ENCODE measurements around the gene DNMT3A. TPM values are rescaled to one million over a fixed set of nuclear protein-coding genes. Genes with fewer than 3 reads are reported as not detected.

The DNMT3A gene
- total RNA-seq, 1 donor = 18.5 TPM

GRCh38 chr2:25303633-25304236 is 38.0 kb downstream of the DNMT3A start:
- Histone ChIP-seq H3K9me3 (ENCODE audit: low read depth, low read length) (no peaks in the 10 kb centered on the region), H3K4me1 (ENCODE audit: insufficient read depth, low read length) (peaks cover 65% of the 10 kb centered on the region), H3K4me3 (ENCODE audit: low read length) (no peak overlapping the region), H3K27me3 (ENCODE audit: insufficient read depth, low read length) (no peaks in the 10 kb centered on the region)

GRCh38 chr2:25302758-25303375 is 38.9 kb downstream of the DNMT3A start:
- Histone ChIP-seq H3K4me3 (ENCODE audit: low read length) (no peak overlapping the region), H3K9me3 (ENCODE audit: low read depth, low read length) (no peaks in the 10 kb centered on the region), H3K27me3 (ENCODE audit: insufficient read depth, low read length) (no peaks in the 10 kb centered on the region), H3K4me1 (ENCODE audit: insufficient read depth, low read length) (peaks cover 65% of the 10 kb centered on the region)

DNA sequence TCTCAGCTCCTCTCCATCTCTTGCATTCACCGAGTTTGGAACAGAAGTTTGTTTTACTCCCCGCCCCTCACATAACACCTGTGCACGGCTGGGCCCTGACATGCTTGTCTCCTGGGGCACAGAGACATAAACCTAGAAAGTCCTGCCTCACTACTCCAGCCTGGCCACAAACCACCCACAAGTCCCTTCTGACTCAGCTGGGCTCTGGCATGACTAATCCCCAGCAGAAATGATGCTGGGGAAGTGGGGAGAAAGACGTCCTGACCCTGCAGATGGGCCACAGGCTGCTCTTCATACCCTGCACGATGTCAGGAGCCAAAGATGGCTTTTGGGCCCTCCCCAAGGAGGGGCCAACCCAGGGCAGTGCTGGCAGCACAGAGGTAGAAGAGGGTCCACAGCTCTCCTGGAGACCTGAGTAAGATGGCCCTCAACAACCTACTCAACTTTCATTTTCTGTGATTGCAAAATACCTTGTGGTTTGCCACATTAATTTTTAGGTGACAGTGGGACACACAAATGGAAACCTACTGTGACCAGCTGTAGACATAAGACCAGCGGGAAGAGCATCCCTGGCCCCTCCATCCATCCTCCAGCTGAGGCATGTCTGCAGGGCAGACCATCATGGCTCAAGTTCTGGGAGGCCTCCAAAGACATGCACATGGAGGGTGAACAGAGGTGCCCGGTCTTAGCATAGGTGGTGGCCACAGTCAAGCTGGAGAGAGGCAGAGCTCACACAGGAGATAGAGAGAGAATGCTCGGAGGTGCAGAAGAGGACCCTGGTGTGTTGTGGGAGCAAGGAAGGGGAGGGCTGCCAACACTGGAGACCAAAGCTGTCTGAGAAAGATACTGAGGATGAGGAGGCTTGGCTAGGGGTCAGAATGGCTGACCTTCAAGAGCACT is 40.0 kb downstream of the DNMT3A start:
- no peak overlapping the region for H3K4me3 ChIP-seq (ENCODE audit: low read length)
- H3K27me3 ChIP-seq (ENCODE audit: insufficient read depth, low read length) = no peaks in the 10 kb centered on the region
- peaks cover 58% of the 10 kb centered on the region for H3K4me1 ChIP-seq (ENCODE audit: insufficient read depth, low read length)
- no peaks in the 10 kb centered on the region for H3K9me3 ChIP-seq (ENCODE audit: low read depth, low read length)

GRCh38 chr2:25300001-25300400 is 41.7 kb downstream of the DNMT3A start:
- Histone ChIP-seq H3K27me3 (ENCODE audit: insufficient read depth, low read length) (no peaks in the 10 kb centered on the region), H3K4me3 (ENCODE audit: low read length) (no peak overlapping the region), H3K4me1 (ENCODE audit: insufficient read depth, low read length) (peaks cover 56% of the 10 kb centered on the region), H3K9me3 (ENCODE audit: low read depth, low read length) (no peaks in the 10 kb centered on the region)

- Histone ChIP-seq H3K9me3 (ENCODE audit: low read depth, low read length) (no peaks in the 10 kb centered on the region), H3K27me3 (ENCODE audit: insufficient read depth, low read length) (no peaks in the 10 kb centered on the region), H3K4me1 (ENCODE audit: insufficient read depth, low read length) (peaks cover 56% of the 10 kb centered on the region), H3K4me3 (ENCODE audit: low read length) (no peak overlapping the region)
Measured at GRCh38 chr2:25298776-25299431, 42.8 kb downstream of the DNMT3A start.

DNA sequence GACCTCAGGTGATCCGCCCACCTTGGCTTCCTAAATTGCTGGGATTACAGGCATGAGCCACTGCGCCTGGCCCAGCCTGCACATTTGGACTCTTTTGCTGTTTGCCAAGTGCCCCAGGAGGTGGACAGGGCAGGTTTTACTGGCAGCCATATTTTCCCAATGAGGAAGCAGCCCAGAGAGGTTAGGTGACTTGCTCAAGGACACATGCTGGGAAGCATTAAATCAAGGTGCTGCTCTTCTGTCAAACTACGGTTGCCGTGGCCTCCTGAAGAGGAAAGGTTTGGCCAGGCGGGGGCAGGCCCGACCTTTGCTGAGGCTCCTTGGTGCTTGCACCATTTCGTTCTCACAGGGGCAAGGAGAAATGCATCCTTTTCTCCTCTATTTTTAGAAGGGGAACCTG is 44.0 kb downstream of the DNMT3A start:
- H3K27me3 ChIP-seq (ENCODE audit: insufficient read depth, low read length) = no peaks in the 10 kb centered on the region
- no peaks in the 10 kb centered on the region for H3K9me3 ChIP-seq (ENCODE audit: low read depth, low read length)
- H3K4me3 ChIP-seq (ENCODE audit: low read length) = no peak overlapping the region
- peaks cover 55% of the 10 kb centered on the region for H3K4me1 ChIP-seq (ENCODE audit: insufficient read depth, low read length)

DNA sequence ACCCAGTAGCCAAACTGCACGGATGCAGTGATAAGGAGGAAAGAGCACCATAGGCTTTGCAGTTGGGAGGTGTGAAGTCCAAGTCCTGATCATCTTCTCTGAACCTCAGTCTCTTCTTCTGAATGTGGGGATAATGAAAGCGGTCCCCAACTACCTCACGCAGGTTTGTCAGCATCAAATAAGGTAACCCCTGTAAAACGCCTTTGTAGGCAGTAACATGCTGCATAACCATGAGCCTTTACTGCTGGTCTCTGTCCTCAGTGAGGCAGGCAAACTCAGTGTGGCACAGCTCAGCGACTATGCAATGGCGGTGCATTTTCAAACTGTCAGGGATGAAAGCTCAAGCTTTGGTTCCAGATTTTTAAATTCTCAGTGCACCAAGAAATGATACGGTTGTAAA is 46.1 kb downstream of the DNMT3A start:
- peaks cover 47% of the 10 kb centered on the region for H3K4me1 ChIP-seq (ENCODE audit: insufficient read depth, low read length)
- no peak overlapping the region for H3K4me3 ChIP-seq (ENCODE audit: low read length)
- H3K9me3 ChIP-seq (ENCODE audit: low read depth, low read length) = no peaks in the 10 kb centered on the region
- no peaks in the 10 kb centered on the region for H3K27me3 ChIP-seq (ENCODE audit: insufficient read depth, low read length)

DNA sequence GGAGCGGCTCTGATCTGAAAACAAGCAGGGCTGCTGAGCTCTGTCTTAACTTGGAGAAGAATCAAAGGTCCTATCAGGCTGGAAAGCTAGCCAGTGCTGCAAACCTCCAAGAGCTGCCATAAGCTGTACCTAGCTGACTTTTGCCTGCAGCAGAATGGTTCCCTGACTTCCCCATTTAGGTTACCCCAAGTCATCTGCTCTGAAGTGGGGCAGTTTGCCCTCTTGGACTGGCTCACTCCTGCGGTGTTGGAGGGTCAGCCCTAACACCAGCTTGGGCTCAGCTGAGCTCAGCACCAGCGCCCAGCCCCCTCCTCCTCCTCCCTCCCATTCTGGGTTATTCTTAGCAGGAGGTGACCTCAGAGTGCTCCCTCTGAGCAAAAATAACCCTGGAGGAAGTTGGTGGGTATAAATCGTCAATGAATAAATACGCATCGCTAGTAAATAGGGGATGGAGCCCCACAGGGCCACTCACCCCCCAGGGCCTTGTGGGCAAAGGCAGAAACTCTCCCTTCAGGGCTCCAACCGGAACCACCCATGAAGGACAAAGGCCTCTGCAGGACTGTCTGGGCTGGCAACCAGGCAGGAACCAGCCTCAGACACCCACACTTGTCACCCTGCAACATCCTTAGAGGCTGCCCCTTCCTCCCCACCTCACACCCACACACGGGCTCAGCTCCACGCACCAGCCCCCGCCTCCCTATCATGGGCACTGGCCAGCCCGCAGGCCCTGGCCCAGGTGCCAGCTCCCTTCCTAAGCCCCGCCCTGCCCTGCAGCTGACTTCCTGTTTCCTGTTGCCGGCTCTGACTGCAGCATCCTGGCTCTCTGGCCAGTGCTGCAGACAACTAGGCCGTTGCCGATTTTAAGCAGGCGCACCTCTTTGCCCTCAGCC is 46.9 kb downstream of the DNMT3A start:
- H3K4me1 ChIP-seq (ENCODE audit: insufficient read depth, low read length) = peaks cover 47% of the 10 kb centered on the region
- H3K9me3 ChIP-seq (ENCODE audit: low read depth, low read length) = no peaks in the 10 kb centered on the region
- H3K4me3 ChIP-seq (ENCODE audit: low read length) = no peak overlapping the region
- H3K27me3 ChIP-seq (ENCODE audit: insufficient read depth, low read length) = no peaks in the 10 kb centered on the region

DNA sequence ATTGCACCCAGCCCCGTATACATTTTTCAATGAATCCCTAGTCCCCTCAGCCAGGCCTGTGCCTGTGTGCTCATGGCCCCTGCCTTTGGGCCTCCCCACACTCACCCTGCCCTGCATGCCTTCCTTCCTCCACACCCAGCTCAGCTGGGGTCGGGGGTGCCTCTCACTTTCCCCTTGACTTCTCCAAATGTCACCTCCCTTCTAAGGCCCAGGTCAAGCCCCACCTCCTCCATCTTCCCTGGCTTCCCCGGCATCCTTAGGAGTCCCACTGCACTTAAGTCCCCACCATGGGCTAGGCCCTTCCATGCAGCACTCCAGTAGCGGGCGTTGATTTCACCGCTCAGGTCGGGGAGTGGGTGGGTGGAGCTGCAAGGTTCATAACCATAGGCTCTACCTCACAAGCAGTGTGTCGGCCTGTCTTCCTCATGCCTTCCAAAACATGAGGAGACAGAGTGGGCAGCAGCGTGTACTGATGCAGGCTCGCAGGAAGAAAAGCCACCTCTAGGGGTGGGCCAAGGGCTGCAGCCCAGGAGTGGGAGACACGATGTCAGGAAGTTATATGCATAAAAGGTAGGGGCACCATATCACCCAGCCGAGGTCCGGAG is 47.7 kb downstream of the DNMT3A start:
- peaks cover 47% of the 10 kb centered on the region for H3K4me1 ChIP-seq (ENCODE audit: insufficient read depth, low read length)
- H3K4me3 ChIP-seq (ENCODE audit: low read length) = no peak overlapping the region
- H3K9me3 ChIP-seq (ENCODE audit: low read depth, low read length) = no peaks in the 10 kb centered on the region
- no peaks in the 10 kb centered on the region for H3K27me3 ChIP-seq (ENCODE audit: insufficient read depth, low read length)

DNA sequence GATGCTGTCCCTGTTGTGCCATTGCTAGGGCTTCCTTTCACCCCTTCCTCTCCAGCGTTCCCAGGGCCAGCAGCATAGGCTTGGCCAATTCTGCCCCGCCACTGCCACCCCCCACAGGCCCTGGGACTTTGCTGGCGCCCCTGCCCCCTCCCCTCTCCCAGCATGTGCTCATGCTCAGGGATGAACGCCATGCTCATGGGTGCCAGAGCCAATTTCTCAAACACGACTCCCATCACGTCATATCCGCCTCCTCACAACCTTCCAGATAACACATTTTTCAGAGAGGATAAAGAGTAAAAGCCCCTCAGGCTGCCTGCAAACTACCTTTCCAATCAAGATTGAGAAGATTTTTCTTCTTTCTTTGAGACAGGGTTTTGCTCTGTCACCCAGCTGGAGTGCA is 48.6 kb downstream of the DNMT3A start:
- H3K4me3 ChIP-seq (ENCODE audit: low read length) = no peak overlapping the region
- H3K27me3 ChIP-seq (ENCODE audit: insufficient read depth, low read length) = no peaks in the 10 kb centered on the region
- peaks cover 47% of the 10 kb centered on the region for H3K4me1 ChIP-seq (ENCODE audit: insufficient read depth, low read length)
- H3K9me3 ChIP-seq (ENCODE audit: low read depth, low read length) = no peaks in the 10 kb centered on the region

- H3K4me1 ChIP-seq (ENCODE audit: insufficient read depth, low read length) = peaks cover 47% of the 10 kb centered on the region
Measured at GRCh38 chr2:25292408-25292807, 49.3 kb downstream of the DNMT3A start.

GRCh38 chr2:25290811-25291495 is 50.8 kb downstream of the DNMT3A start:
- Histone ChIP-seq H3K27me3 (ENCODE audit: insufficient read depth, low read length) (no peaks in the 10 kb centered on the region), H3K4me3 (ENCODE audit: low read length) (no peak overlapping the region), H3K4me1 (ENCODE audit: insufficient read depth, low read length) (peaks cover 55% of the 10 kb centered on the region), H3K9me3 (ENCODE audit: low read depth, low read length) (no peaks in the 10 kb centered on the region)

More at GRCh38 chr2:25292408-25292807, 49.3 kb downstream of the DNMT3A start:
- Histone ChIP-seq H3K9me3 (ENCODE audit: low read depth, low read length) (no peaks in the 10 kb centered on the region), H3K4me3 (ENCODE audit: low read length) (no peak overlapping the region), H3K27me3 (ENCODE audit: insufficient read depth, low read length) (no peaks in the 10 kb centered on the region)

DNA sequence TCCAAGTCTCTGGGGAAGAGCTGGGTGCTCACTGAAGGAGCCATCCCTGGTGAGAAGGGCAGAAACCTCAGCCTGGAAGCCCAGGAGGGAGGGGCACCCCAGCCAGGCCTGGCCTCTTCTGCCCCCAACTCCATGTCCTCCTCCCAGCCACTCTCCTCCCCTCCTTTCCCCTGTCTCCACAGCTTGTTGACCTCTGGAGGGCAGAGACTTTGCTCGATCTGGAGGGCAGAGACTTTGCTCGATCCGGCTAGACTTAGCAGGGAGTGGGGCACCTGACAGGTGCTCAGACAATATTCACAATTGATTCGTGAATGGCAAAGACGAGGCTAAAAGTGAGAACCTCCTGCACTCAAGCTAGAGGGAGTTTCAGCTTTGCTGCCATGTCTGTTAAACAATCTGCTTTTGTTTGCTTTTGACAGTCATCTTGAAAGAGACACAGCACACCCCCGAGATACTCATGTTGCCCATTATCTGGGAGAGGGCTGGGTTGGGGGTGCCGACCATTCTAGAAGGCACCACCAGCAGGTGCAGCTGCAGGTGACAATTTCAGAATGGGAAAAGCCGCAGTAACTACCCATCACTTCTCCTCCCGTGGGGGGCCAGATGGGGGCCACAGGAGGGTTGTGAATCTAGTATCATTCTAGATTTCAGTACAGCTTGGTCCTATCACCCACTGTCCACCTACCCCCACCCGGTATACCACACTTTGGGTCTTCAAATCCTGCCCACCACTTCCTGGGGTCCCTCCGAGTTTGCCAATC is 54.8 kb downstream of the DNMT3A start:
- Histone ChIP-seq H3K27me3 (ENCODE audit: insufficient read depth, low read length) (no peaks in the 10 kb centered on the region), H3K4me1 (ENCODE audit: insufficient read depth, low read length) (peaks cover 33% of the 10 kb centered on the region), H3K9me3 (ENCODE audit: low read depth, low read length) (no peaks in the 10 kb centered on the region), H3K4me3 (ENCODE audit: low read length) (no peak overlapping the region)
